HepG2 (cell line): Measurements from ENCODE around the gene TMEM217. TPM values are rescaled to one million over a fixed set of nuclear protein-coding genes. Genes with fewer than 3 reads are reported as not detected.

ENCODE experiments used
- ATRX ChIP-seq: sonication (generic); formaldehyde crosslinking; IDR thresholded peaks from 2 replicates; pipeline ENCODE4 v1.4.0; 2020; ENCODE audit warnings: missing genetic modification reagents, borderline replicate concordance
- BCL6 ChIP-seq: IDR thresholded peaks from 2 replicates; pipeline ENCODE4 v1.6.1; 2016; ENCODE audit warnings: missing genetic modification reagents, missing compliant biosample characterization
- DZIP1 ChIP-seq: sonication (generic); formaldehyde crosslinking; IDR thresholded peaks from 2 replicates; pipeline ENCODE4 v1.5.0; 2020; ENCODE audit warnings: mild to moderate bottlenecking, missing genetic modification reagents
- FOXO4 ChIP-seq: sonication (generic); formaldehyde crosslinking; conservative IDR thresholded peaks from 2 replicates; pipeline ENCODE4 v1.8.1; 2023; ENCODE audit warnings: missing genetic modification reagents
- HMG20A ChIP-seq: IDR thresholded peaks from 2 replicates; pipeline ENCODE4 v1.6.1; 2016; ENCODE audit warnings: borderline replicate concordance
- HMG20B ChIP-seq: conservative IDR thresholded peaks from 2 replicates; pipeline ENCODE4 v1.6.1; 2016; ENCODE audit warnings: missing genetic modification reagents, missing compliant biosample characterization
- JUN ChIP-seq: sonication (generic); formaldehyde crosslinking; IDR thresholded peaks from 2 replicates; pipeline ENCODE4 v1.4.0; 2020; ENCODE audit warnings: mild to moderate bottlenecking, missing genetic modification reagents
- MAFK ChIP-seq, 2 experiments: IDR thresholded peaks in 1 of 2; conservative IDR thresholded peaks in 1 of 2; 2 replicates each; pipeline ENCODE4 v1.6.1; 2011; ENCODE audit warnings: improper control_type of control experiment in 2 of 2, low read length in 2 of 2
- MED13 ChIP-seq: sonication (generic); formaldehyde crosslinking; IDR thresholded peaks from 2 replicates; pipeline ENCODE4 v1.5.0; 2020; ENCODE audit warnings: missing genetic modification reagents
- POLR2G ChIP-seq: fragments of 200-400 bp; formaldehyde crosslinking; IDR thresholded peaks from 2 replicates; pipeline ENCODE4 v1.6.1; 2018; ENCODE audit warnings: mild to moderate bottlenecking, low read depth, low read length, moderate library complexity
- USF2 ChIP-seq, 2 experiments: sonication (generic) in 1 of 2; formaldehyde crosslinking in 1 of 2; IDR thresholded peaks; 2 replicates each; pipeline versions ENCODE4 v1.5.1 to v1.6.1; 2011 to 2020; ENCODE audit warnings: borderline replicate concordance in 1 of 2, low read depth in 1 of 2, low read length in 1 of 2, mild to moderate bottlenecking in 1 of 2, missing genetic modification reagents in 1 of 2, moderate library complexity in 1 of 2
- YEATS4 ChIP-seq: sonication (generic); formaldehyde crosslinking; IDR thresholded peaks from 2 replicates; pipeline ENCODE4 v1.4.0; 2020; ENCODE audit warnings: missing genetic modification reagents, borderline replicate concordance
- ZBTB10 ChIP-seq: sonication (generic); formaldehyde crosslinking; IDR thresholded peaks from 2 replicates; pipeline ENCODE4 v1.4.0; 2020; ENCODE audit warnings: missing genetic modification reagents, borderline replicate concordance
- ZBTB7B ChIP-seq: sonication (generic); formaldehyde crosslinking; IDR thresholded peaks from 2 replicates; pipeline ENCODE4 v1.4.0; 2020; ENCODE audit warnings: missing genetic modification reagents
- ZC3H13 ChIP-seq: sonication (generic); formaldehyde crosslinking; IDR thresholded peaks from 2 replicates; pipeline ENCODE4 v1.8.1; 2023; ENCODE audit warnings: mild to moderate bottlenecking, missing genetic modification reagents, moderate library complexity
- ZNF180 ChIP-seq: sonication (generic); formaldehyde crosslinking; IDR thresholded peaks from 2 replicates; pipeline ENCODE4 v1.4.0; 2020; ENCODE audit warnings: low read depth, missing genetic modification reagents, borderline replicate concordance
- ZNF616 ChIP-seq: sonication (generic); formaldehyde crosslinking; IDR thresholded peaks from 2 replicates; pipeline ENCODE4 v1.5.0; 2020; ENCODE audit warnings: low read depth, mild to moderate bottlenecking, missing genetic modification reagents
- ZNF747 ChIP-seq: sonication (generic); formaldehyde crosslinking; IDR thresholded peaks from 2 replicates; pipeline ENCODE4 v1.8.1; 2023; ENCODE audit warnings: missing genetic modification reagents, mild to moderate bottlenecking, borderline replicate concordance
- ZNF891 ChIP-seq: sonication (generic); formaldehyde crosslinking; IDR thresholded peaks from 2 replicates; pipeline ENCODE4 v1.5.0; 2020; ENCODE audit warnings: mild to moderate bottlenecking, missing genetic modification reagents
- polyA plus RNA-seq, 8 experiments: library from polyadenylated mRNA; depleted of rRNA in 3 of 8; stranded (reverse) in 7 of 8; unstranded in 1 of 8; fragments of >200 nt; fragmentation: Illumina TruSeq in 4 of 8; extraction: Trizol in 4 of 8; gene quantifications; 2 replicates each; pipeline versions ENCODE4 v1.2.1 to v1.2.3, GENCODE V29; 2011 to 2016; ENCODE audit warnings: low read depth in 4 of 8, missing spikeins in 1 of 8, mixed read lengths in 1 of 8; ENCODE audit not compliant: insufficient read depth in 1 of 8
- total RNA-seq, 5 experiments: library from RNA; depleted of rRNA; stranded (reverse); fragments of >200 nt; fragmentation: Illumina TruSeq; extraction: Trizol; gene quantifications; 2 replicates each; pipeline ENCODE4 v1.2.3, GENCODE V29; 2016; ENCODE audit warnings: low read depth in 1 of 5

TMEM217 gene
- total and polyA plus RNA-seq, 2 of the 13 experiments (the other 11 are each of a cell fraction or from before 2014, with no cell fraction given): 2.3 to 3.4 TPM

GRCh38 chr6:37171970-37172812 is 85.8 kb downstream of the TMEM217 start (continued):
- TF ChIP-seq DZIP1 (CRISPR knock-in tag) (no peak), MED13 (CRISPR knock-in tag) (no peak; the same call in 1 of the 2 replicates), USF2 (IDR thresholded peaks at IDR 0.05; ENCODE audit: low read depth, low read length) (peak; percentile 87), USF2 (CRISPR knock-in tag; IDR thresholded peaks at IDR 0.05; ENCODE audit: borderline replicate concordance) (peak; percentile 89; the same call in 1 of the 2 replicates), HMG20A (CRISPR knock-in tag) (peak; percentile 67; the same call in 1 of the 2 replicates), ZNF180 (CRISPR knock-in tag) (no peak), JUN (CRISPR knock-in tag) (0 out of 2 replicates have a peak, but pooled peaks have one; percentile 35), ZNF616 (no peak), ZNF747 (0 out of 2 replicates have a peak, but pooled peaks have one; percentile 9), ZNF891 (CRISPR knock-in tag) (0 out of 2 replicates have a peak, but pooled peaks have one; percentile 41), BCL6 (CRISPR knock-in tag) (peak; percentile 87), POLR2G (0 out of 2 replicates have a peak, but pooled peaks have one; percentile 25), ZBTB7B (peak; percentile 81), HMG20B (CRISPR knock-in tag) (peak; percentile 54; the same call in 1 of the 2 replicates), YEATS4 (peak; percentile 70; the same call in 1 of the 2 replicates), ATRX (CRISPR knock-in tag) (no peak), MAFK (conservative IDR thresholded peaks at IDR 0.05 in 1 of 2, IDR thresholded peaks at IDR 0.05 in 1 of 2; ENCODE audit: low read length in 2 of 2) (peak in 1 of 2 experiments; percentile 8; a peak in 1 of 4 replicates), FOXO4 (CRISPR knock-in tag) (no peak), ZC3H13 (no peak), ZBTB10 (peak; percentile 22; the same call in 1 of the 2 replicates)
